CD4-positive, alpha-beta T cell (primary cell): ENCODE results near the gene RRP8. TPM values are rescaled to one million over a fixed set of nuclear protein-coding genes. Genes with fewer than 3 reads are reported as not detected.

Experiments
- ATAC-seq: fragments of 200-7000 bp; cut with Tn5 transposase; one replicate; pipeline ENCODE4 v1.10.0; 2022; ENCODE audit warnings: mild to moderate bottlenecking; ENCODE audit not compliant: poor library complexity
- CTCF ChIA-PET: fragments of 350-600 bp; sonication (Branson Sonifier 250); formaldehyde crosslinking; loops from one replicate; lab custom pipeline; 2021; ENCODE audit warnings: antibody characterized with exemption, inconsistent platforms; lab: Charles Lee
- POLR2A ChIA-PET: fragments of 350-600 bp; sonication (Branson Sonifier 250); formaldehyde crosslinking; loops from one replicate; lab custom pipeline; 2021; ENCODE audit warnings: antibody characterized with exemption, inconsistent platforms; lab: Charles Lee
- DNase-seq, 14 experiments: peaks; one replicate each; pipeline ENCODE4 v3.0.0-alpha.2; 2013 to 2020; ENCODE audit warnings: mixed read lengths in 2 of 14
- H3K27ac ChIP-seq, 2 donors: one replicate each; pipeline versions ENCODE4 v1.5.1 to v1.7.0; 2013; ENCODE audit warnings: low read length in 2 of 2, low read depth in 1 of 2, mild to moderate bottlenecking in 1 of 2
- H3K27me3 ChIP-seq, 2 experiments: 1 replicate in 1 of 2; 2 replicates in 1 of 2; pipeline versions ENCODE4 v1.6.1 to v1.7.0; 2013; ENCODE audit warnings: low read length in 2 of 2, control low read depth in 1 of 2, mild to moderate bottlenecking in 1 of 2, moderate library complexity in 1 of 2; ENCODE audit not compliant: insufficient read depth in 2 of 2, control insufficient read depth in 1 of 2
- H3K36me3 ChIP-seq: one replicate; pipeline ENCODE4 v1.6.1; 2013; ENCODE audit warnings: low read length, control low read depth; ENCODE audit not compliant: insufficient read depth
- H3K4me1 ChIP-seq: one replicate; pipeline ENCODE4 v1.6.1; 2013; ENCODE audit warnings: low read length, control low read depth; ENCODE audit not compliant: insufficient read depth
- H3K4me3 ChIP-seq: one replicate; pipeline ENCODE4 v1.5.1; 2013; ENCODE audit warnings: mild to moderate bottlenecking, low read length, moderate library complexity
- H3K9me3 ChIP-seq, 2 experiments: 1 replicate in 1 of 2; 2 replicates in 1 of 2; pipeline versions ENCODE4 v1.6.1 to v1.7.0; 2013; ENCODE audit warnings: low read length in 2 of 2, mild to moderate bottlenecking in 2 of 2, control low read depth in 1 of 2, moderate library complexity in 1 of 2; ENCODE audit not compliant: control insufficient read depth in 1 of 2, insufficient read depth in 1 of 2
- H3K27ac Mint-ChIP-seq: one replicate; pipeline ENCODE4 v1.8.0; 2020; ENCODE audit warnings: mixed read lengths
- H3K27me3 Mint-ChIP-seq: one replicate; pipeline ENCODE4 v1.8.0; 2021; ENCODE audit warnings: mixed read lengths
- H3K36me3 Mint-ChIP-seq: one replicate; pipeline ENCODE4 v1.8.0; 2021; ENCODE audit warnings: low read depth, mixed read lengths
- H3K4me1 Mint-ChIP-seq: one replicate; pipeline ENCODE4 v1.8.0; 2021; ENCODE audit warnings: low read depth, mixed read lengths
- H3K4me3 Mint-ChIP-seq: one replicate; pipeline ENCODE4 v1.8.0; 2020; ENCODE audit warnings: mild to moderate bottlenecking, mixed read lengths
- H3K9me3 Mint-ChIP-seq: one replicate; pipeline ENCODE4 v1.8.0; 2020; ENCODE audit warnings: mixed read lengths
- intact Hi-C, 2 experiments: fragments of 100-400 bp; cut with DNase I in 1 of 2; cut with micrococcal nuclease in 1 of 2; formaldehyde crosslinking; loops; one replicate each; pipeline versions ENCODE4 v1.15.1 to v1.9.0; 2023 to 2025; cut with DNase I, micrococcal nuclease
- total RNA-seq, 174 experiments: library from RNA in 2 of 174; stranded (reverse) in 2 of 174; gene quantifications; one replicate each; pipeline ENCODE4 v1.2.3 and lab custom pipeline; 2021 to 2026
- TF ChIP-seq, protein P1 (sequence below): fragments of 200-600 bp; IDR thresholded peaks from one replicate; pipeline ENCODE4 v1.8.0; 2022; ENCODE audit warnings: antibody characterized with exemption, mild to moderate bottlenecking

RRP8 gene
- total RNA-seq, 2 experiments from 2014 or later: 25.7 to 27.3 TPM

DNA sequence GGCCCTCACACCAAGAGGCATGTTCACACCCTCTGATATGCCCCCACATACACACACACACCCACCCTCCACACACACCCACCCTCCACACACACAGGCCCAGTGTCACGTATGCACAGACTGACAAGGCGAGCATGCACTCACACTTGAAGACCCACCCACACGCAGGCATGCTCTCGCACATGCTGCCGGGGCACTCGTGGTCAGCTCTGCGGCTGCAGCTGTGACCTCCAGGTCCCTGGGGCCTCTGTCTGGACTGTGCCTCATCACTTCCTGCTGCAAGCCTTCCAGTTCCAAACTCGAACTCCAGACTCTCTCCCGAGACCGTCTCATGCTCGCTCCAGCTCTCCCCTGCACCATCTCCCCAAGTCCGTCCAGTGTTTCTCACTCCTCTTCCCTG lies 42.7 kb upstream of the RRP8 start:
- intact Hi-C loops: no loop called here
- ChIA-PET CTCF (no interaction called here), POLR2A (interaction anchor here (1.1 to 5.1 kb wide), 6 partner anchors 8 to 37 kb away, joined by 3 to 41 read pairs (median 22); partner anchors contain the start of genes MRPL17, TAF10 and TPP1)
- Mint-ChIP-seq H3K9me3 (no peaks in the 10 kb centered on the region), H3K27ac (no peak overlapping the region), H3K36me3 (no peaks in the 10 kb centered on the region), H3K4me3 (no peak overlapping the region), H3K27me3 (no peaks in the 10 kb centered on the region), H3K4me1 (no peaks in the 10 kb centered on the region)
- peak overlapping the region in 1 of 2 donors; percentile 76 for H3K27ac ChIP-seq
- DNase-seq (no peak), ATAC-seq (no peak)
- H3K4me3 ChIP-seq: peak overlapping the region; percentile 22
- peaks cover 52% of the 10 kb centered on the region for H3K4me1 ChIP-seq
- TF ChIP-seq, protein P1, sequence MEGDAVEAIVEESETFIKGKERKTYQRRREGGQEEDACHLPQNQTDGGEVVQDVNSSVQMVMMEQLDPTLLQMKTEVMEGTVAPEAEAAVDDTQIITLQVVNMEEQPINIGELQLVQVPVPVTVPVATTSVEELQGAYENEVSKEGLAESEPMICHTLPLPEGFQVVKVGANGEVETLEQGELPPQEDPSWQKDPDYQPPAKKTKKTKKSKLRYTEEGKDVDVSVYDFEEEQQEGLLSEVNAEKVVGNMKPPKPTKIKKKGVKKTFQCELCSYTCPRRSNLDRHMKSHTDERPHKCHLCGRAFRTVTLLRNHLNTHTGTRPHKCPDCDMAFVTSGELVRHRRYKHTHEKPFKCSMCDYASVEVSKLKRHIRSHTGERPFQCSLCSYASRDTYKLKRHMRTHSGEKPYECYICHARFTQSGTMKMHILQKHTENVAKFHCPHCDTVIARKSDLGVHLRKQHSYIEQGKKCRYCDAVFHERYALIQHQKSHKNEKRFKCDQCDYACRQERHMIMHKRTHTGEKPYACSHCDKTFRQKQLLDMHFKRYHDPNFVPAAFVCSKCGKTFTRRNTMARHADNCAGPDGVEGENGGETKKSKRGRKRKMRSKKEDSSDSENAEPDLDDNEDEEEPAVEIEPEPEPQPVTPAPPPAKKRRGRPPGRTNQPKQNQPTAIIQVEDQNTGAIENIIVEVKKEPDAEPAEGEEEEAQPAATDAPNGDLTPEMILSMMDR: no peak
- no peaks in the 10 kb centered on the region for H3K27me3 ChIP-seq
- no peaks in the 10 kb centered on the region for H3K36me3 ChIP-seq
- no peaks in the 10 kb centered on the region for H3K9me3 ChIP-seq

DNA sequence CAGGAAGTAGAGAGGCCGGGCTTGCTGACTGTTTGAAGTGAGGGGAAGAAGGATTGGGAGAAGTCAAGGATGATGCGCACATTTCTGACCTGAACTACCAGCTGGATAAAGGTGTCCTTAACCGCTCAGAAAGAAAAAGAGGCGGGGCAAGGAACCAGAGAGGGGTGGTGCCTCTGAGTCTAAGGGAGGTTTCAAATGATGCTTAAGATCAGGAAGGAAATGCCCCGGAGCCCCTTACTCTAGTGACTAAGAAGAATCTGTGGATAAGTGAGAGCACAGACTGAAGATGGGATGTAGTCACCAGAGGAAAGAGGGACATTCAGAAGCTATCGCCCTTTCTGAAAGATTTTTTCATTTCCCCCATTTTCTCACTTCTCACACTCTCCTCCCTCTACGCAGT lies 39.5 kb upstream of the RRP8 start:
- peaks cover 2% of the 10 kb centered on the region for H3K36me3 ChIP-seq
- Mint-ChIP-seq H3K4me3 (no peak overlapping the region), H3K27me3 (no peaks in the 10 kb centered on the region), H3K9me3 (no peaks in the 10 kb centered on the region), H3K4me1 (no peaks in the 10 kb centered on the region), H3K36me3 (peaks cover 7% of the 10 kb centered on the region), H3K27ac (no peak overlapping the region)
- POLR2A ChIA-PET: interaction anchor here (1.1 kb wide), 1 partner anchor 23 kb away, joined by 4 read pairs; the partner anchor contains the start of gene TPP1
- no peak overlapping the region for H3K4me3 ChIP-seq
- DNase-seq (no peak), ATAC-seq (no peak)
- TF ChIP-seq, protein P1: no peak
- H3K4me1 ChIP-seq: peaks cover 43% of the 10 kb centered on the region
- CTCF ChIA-PET: interaction anchor here (1.9 kb wide), 1 partner anchor 50 kb away, joined by 3 read pairs; no protein-coding TSS in a partner anchor
- no peaks in the 10 kb centered on the region for H3K27me3 ChIP-seq
- H3K9me3 ChIP-seq: no peaks in the 10 kb centered on the region
- no peak overlapping the region for H3K27ac ChIP-seq
- intact Hi-C loops: no loop called here

DNA sequence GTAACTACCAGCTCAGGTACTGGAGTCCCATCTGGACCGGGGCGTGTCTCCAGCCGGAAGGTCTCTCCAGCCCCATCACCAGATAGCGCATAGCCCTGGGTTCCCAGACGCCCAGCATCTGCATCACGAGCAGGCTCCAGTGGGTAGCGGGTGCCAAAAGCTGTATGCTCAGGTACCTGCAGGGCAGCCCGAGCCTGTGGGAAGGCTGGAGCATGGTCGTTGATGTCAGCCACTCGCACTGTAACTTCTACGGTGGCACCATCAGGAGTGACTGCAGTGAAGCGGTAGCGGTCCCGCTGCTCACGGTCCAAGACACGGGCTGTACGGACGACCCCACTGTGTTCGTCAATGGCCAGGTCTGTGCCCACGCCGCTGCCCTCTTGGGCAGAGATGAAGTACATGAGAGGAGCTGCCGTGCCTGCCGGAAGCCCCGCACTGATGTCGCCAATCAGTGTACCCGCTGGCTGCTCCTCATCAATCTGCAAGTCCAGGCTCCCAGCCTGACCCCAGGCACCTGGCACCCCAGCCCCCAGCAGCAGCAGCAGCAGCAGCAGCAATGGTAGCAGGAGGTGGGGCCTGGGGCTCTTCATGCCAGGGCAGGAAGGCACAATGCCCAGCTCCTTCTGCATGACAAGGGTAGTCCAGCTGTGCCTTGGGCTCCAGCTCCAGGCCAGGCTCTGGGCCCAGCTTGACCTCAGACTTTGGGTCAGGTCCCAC lies 37.7 kb upstream of the RRP8 start:
- Histone ChIP-seq H3K27ac (no peak overlapping the region), H3K36me3 (peaks cover 2% of the 10 kb centered on the region), H3K4me1 (peaks cover 25% of the 10 kb centered on the region), H3K27me3 (no peaks in the 10 kb centered on the region), H3K4me3 (no peak overlapping the region), H3K9me3 (no peaks in the 10 kb centered on the region)
- ATAC-seq (no peak), DNase-seq (no peak)
- TF ChIP-seq, protein P1: no peak
- no peak overlapping the region for H3K27ac Mint-ChIP-seq
- H3K4me1 Mint-ChIP-seq: no peaks in the 10 kb centered on the region
- H3K36me3 Mint-ChIP-seq: peaks cover 7% of the 10 kb centered on the region
- intact Hi-C loops: no loop called here
- H3K27me3 Mint-ChIP-seq: no peaks in the 10 kb centered on the region
- no peaks in the 10 kb centered on the region for H3K9me3 Mint-ChIP-seq
- POLR2A ChIA-PET: interaction anchor here (0.6 kb wide), 1 partner anchor 42 kb away, joined by 3 read pairs; the partner anchor contains the start of gene MRPL17
- H3K4me3 Mint-ChIP-seq: no peak overlapping the region
- CTCF ChIA-PET: no interaction called here
